Activated B cell treated with CpG ODN at 0.5 μM for 24 hours (primary cell): ENCODE data around the gene BPHL. TPM values are rescaled to one million over a fixed set of nuclear protein-coding genes. Genes with fewer than 3 reads are reported as not detected.

Source experiments
- ATAC-seq: fragments of 200-7000 bp; cut with Tn5 transposase; one replicate; pipeline ENCODE4 v1.10.0; 2021; ENCODE audit warnings: low read depth, mild to moderate bottlenecking, moderate library complexity
- CTCF ChIA-PET: fragments of 350-600 bp; sonication (Branson Sonifier 250); formaldehyde crosslinking; loops from one replicate; lab custom pipeline; 2021; ENCODE audit warnings: antibody characterized with exemption; lab: Charles Lee
- POLR2A ChIA-PET: fragments of 350-600 bp; sonication (Branson Sonifier 250); formaldehyde crosslinking; loops from one replicate; lab custom pipeline; 2021; ENCODE audit warnings: antibody characterized with exemption; lab: Charles Lee
- DNase-seq: peaks from one replicate; pipeline ENCODE4 v3.0.0; 2022
- H3K27ac Mint-ChIP-seq: one replicate; pipeline ENCODE4 v1.8.0; 2020; ENCODE audit warnings: mixed read lengths
- H3K27me3 Mint-ChIP-seq: one replicate; pipeline ENCODE4 v1.8.0; 2021; ENCODE audit warnings: mixed read lengths
- H3K36me3 Mint-ChIP-seq: one replicate; pipeline ENCODE4 v1.8.0; 2021; ENCODE audit warnings: low read depth, mixed read lengths
- H3K4me1 Mint-ChIP-seq: one replicate; pipeline ENCODE4 v1.8.0; 2021; ENCODE audit warnings: mixed read lengths
- H3K4me3 Mint-ChIP-seq: one replicate; pipeline ENCODE4 v1.8.0; 2020; ENCODE audit warnings: mild to moderate bottlenecking, mixed read lengths
- H3K9me3 Mint-ChIP-seq: one replicate; pipeline ENCODE4 v1.8.0; 2020; ENCODE audit warnings: mixed read lengths
- intact Hi-C: fragments of 100-400 bp; cut with micrococcal nuclease; formaldehyde crosslinking; loops from one replicate; pipeline ENCODE4 v1.15.1; 2024
- total RNA-seq: library from RNA; stranded (reverse); gene quantifications from 2 replicates; pipeline ENCODE4 v1.2.3, GENCODE V29; 2022
- TF ChIP-seq, protein P1 (sequence below): fragments of 200-600 bp; IDR thresholded peaks from one replicate; pipeline ENCODE4 v1.8.0; 2022; ENCODE audit warnings: antibody characterized with exemption, mild to moderate bottlenecking

Gene BPHL
- total RNA-seq = 10.5 and 11.0 TPM in 2 replicates

DNA sequence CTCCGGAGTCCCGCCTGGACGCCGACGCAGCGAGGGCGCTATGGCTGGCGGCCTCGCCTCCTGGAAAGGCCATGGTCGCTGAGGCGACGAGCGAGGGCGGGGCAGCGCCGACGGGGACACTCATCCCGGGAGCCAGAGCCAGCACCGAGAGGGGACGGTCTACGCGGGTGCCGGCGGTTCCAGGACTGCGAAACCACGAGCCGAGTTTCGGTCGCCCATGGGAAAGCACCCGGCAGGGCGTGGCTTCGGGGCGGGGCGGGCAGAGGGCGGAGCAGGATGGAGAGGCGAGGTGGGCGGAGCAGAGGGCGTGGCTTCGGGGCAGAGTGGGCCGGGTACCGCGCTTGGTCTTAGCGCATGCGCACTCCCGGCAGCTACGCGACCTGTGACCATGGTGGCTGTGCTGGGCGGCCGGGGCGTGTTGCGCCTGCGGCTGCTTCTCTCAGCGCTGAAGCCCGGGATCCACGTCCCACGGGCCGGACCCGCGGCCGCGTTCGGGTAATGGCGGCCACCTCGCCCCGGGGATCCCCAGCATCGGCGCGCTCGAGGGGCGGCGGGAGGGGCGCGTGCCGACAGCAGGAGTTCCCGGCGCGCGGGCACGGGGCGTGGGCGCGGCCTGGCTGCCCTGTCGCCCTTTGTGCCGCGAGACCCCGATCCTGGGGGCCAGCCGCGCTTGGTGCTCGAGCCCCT, at the start of gene BPHL:
TSS of gene BPHL (plus strand) at position 359 of the 687 bp plus-strand sequence. CDS start at position 389, 30 bp downstream.
- Mint-ChIP-seq H3K4me3 (peak within 1 kb of the TSS; percentile 89), H3K9me3 (no peaks in the 10 kb centered on the region), H3K36me3 (peaks cover 14% of the 10 kb centered on the region), H3K27ac (peak within 1 kb of the TSS; percentile 93), H3K4me1 (peaks cover 16% of the 10 kb centered on the region), H3K27me3 (no peaks in the 10 kb centered on the region)
- TF ChIP-seq, protein P1, sequence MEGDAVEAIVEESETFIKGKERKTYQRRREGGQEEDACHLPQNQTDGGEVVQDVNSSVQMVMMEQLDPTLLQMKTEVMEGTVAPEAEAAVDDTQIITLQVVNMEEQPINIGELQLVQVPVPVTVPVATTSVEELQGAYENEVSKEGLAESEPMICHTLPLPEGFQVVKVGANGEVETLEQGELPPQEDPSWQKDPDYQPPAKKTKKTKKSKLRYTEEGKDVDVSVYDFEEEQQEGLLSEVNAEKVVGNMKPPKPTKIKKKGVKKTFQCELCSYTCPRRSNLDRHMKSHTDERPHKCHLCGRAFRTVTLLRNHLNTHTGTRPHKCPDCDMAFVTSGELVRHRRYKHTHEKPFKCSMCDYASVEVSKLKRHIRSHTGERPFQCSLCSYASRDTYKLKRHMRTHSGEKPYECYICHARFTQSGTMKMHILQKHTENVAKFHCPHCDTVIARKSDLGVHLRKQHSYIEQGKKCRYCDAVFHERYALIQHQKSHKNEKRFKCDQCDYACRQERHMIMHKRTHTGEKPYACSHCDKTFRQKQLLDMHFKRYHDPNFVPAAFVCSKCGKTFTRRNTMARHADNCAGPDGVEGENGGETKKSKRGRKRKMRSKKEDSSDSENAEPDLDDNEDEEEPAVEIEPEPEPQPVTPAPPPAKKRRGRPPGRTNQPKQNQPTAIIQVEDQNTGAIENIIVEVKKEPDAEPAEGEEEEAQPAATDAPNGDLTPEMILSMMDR = no peak
- intact Hi-C loops = loop anchor here (1.0 to 5.0 kb wide), 11 partner anchors 8 to 903 kb away; partner anchors contain the start of genes NQO2, PSMG4, TUBB2A and WRNIP1
- ATAC-seq (peak; percentile 92), DNase-seq (peak; percentile 100)
- ChIA-PET POLR2A (interaction anchor here (0.6 to 1.4 kb wide), 14 partner anchors 21 to 1886 kb away, joined by 3 to 9 read pairs (median 4); partner anchors contain the start of genes PSMG4, RIPK1, RPP40 and TUBB2A), CTCF (no interaction called here)

DNA sequence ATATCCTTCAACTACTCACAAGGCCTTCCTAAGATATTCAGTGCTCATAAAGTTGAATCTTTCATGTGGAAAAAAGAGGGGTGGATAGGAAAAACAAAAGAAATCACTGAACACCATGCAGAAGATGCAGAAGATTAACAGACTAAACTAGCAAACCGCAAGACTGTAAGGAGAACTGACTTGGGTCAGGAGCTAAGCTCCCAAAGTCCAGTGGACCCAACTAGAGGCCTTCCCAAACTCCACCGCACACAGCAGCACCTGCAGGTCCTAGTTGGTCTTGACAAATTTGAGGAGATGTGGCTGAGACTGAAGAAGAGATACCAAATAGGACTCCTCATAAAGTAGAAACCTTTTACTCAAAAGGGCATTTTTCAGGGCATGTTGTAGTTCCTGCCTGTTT, 46.9 kb upstream of the BPHL start:
- Mint-ChIP-seq H3K4me1 (peaks cover 51% of the 10 kb centered on the region), H3K36me3 (peaks cover 31% of the 10 kb centered on the region), H3K4me3 (no peak overlapping the region), H3K9me3 (no peaks in the 10 kb centered on the region), H3K27me3 (no peaks in the 10 kb centered on the region), H3K27ac (peak overlapping the region; percentile 32)
- DNase-seq (no peak), ATAC-seq (no peak)
- TF ChIP-seq, protein P1 = no peak
- intact Hi-C loops = no loop called here
- CTCF ChIA-PET = interaction anchor here (1.0 kb wide), 1 partner anchor 280 kb away, joined by 3 read pairs; no protein-coding TSS in a partner anchor
- POLR2A ChIA-PET = no interaction called here

DNA sequence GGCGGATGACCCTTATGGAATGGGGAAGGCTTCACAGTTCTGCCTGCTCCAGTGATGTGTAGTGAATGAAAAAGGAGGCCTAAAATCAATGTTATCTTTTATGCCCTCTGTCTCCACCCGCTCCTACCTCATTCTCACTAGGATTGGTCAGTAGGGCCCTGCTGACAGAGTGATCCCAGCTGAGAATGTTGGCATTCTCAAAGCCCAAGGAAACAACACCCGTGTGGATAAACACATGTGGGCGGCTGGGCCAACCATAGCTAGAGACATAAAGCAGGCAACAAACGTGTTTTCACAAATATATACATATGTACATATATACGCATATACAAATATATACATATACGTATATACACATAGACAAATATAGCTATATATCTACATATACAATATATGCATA, 45.7 kb upstream of the BPHL start:
- ChIA-PET POLR2A (no interaction called here), CTCF (no interaction called here)
- Mint-ChIP-seq H3K9me3 (no peaks in the 10 kb centered on the region), H3K36me3 (peaks cover 43% of the 10 kb centered on the region), H3K4me1 (peaks cover 46% of the 10 kb centered on the region), H3K27me3 (no peaks in the 10 kb centered on the region), H3K4me3 (no peak overlapping the region), H3K27ac (no peak overlapping the region)
- intact Hi-C loops = no loop called here
- TF ChIP-seq, protein P1 = no peak
- ATAC-seq (no peak), DNase-seq (no peak)

DNA sequence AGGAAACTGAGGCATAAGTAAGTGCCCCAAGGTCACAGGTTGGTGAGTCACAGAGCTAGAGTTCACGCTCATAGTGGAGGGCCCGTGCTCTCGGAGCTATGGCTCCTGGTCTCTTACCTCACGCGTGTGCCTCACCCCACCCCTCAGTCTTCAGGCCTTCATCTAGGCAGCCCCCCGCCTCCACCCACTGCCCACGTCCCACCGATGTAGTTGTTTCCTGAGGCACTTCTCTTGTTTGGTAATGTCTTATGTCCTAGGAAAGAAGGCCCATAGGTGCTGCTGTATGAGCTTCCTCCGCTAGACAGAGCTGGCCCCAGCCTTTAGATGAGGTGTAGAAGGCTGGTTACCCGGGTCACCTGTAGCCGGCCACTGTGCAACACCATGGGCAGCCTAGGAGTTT, 45.1 kb upstream of the BPHL start:
- no peak for ATAC-seq
- Mint-ChIP-seq H3K9me3 (no peaks in the 10 kb centered on the region), H3K27me3 (no peaks in the 10 kb centered on the region), H3K36me3 (peaks cover 47% of the 10 kb centered on the region), H3K4me3 (no peak overlapping the region), H3K27ac (no peak overlapping the region), H3K4me1 (peaks cover 48% of the 10 kb centered on the region)
- CTCF ChIA-PET = no interaction called here
- no peak for DNase-seq
- intact Hi-C loops = no loop called here
- TF ChIP-seq, protein P1 = no peak
- POLR2A ChIA-PET = no interaction called here

DNA sequence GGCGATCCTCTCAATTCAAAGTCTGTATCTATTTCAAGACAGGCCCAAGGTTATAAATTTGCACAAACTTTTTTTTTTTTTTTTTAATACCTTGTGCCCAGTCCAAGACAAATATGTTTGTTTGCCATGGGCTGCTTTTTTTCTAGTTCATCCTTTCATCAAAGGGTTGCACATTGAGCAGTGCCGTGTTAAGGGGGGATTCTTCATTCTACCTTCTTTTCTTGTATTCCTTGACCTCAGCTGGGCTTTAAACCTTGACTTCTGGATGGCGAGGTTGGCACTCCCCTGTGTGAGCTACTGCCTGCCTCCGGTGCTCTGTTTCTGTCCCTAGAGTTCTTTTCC, 42.8 kb upstream of the BPHL start:
- Mint-ChIP-seq H3K9me3 (no peaks in the 10 kb centered on the region), H3K36me3 (peaks cover 60% of the 10 kb centered on the region), H3K4me3 (no peak overlapping the region), H3K27me3 (no peaks in the 10 kb centered on the region), H3K4me1 (peaks cover 34% of the 10 kb centered on the region), H3K27ac (no peak overlapping the region)
- DNase-seq (no peak), ATAC-seq (peak; percentile 18)
- TF ChIP-seq, protein P1 = no peak
- CTCF ChIA-PET = no interaction called here
- POLR2A ChIA-PET = interaction anchor here (0.8 to 1.4 kb wide), 3 partner anchors 10 to 49 kb away, joined by 3 to 4 read pairs (median 3); no protein-coding TSS in a partner anchor
- intact Hi-C loops = no loop called here
